ENCODE measurements around the gene GHR.

Gene GHR

GRCh38 chr5:42423285-42424165, at the start of gene GHR:
TSS of gene GHR (plus strand) at chr5:42423439. CDS start at chr5:42565875, 142,436 bp downstream.
- TF ChIP-seq CTCF (IDR thresholded peaks at IDR 0.05; ENCODE audit: borderline replicate concordance, insufficient read depth, low read depth, low read length), result peak; percentile 42; the same call in 1 of the 2 replicates
- H3K4me3 ChIP-seq (ENCODE audit: low read depth, low read length), result no peak within 1 kb of the TSS

GRCh38 chr5:42374679-42375273, 48.5 kb upstream of the GHR start:
- no peak for TF ChIP-seq CTCF (IDR thresholded peaks at IDR 0.05; ENCODE audit: borderline replicate concordance, insufficient read depth, low read depth, low read length)
- H3K4me3 ChIP-seq (ENCODE audit: low read depth, low read length), result no peak overlapping the region

GRCh38 chr5:42377496-42377895, 45.7 kb upstream of the GHR start:
- TF ChIP-seq CTCF (IDR thresholded peaks at IDR 0.05; ENCODE audit: borderline replicate concordance, insufficient read depth, low read depth, low read length), result no peak
- H3K4me3 ChIP-seq (ENCODE audit: low read depth, low read length), result no peak overlapping the region

GRCh38 chr5:42381973-42382372, 41.3 kb upstream of the GHR start:
- no peak overlapping the region for H3K4me3 ChIP-seq (ENCODE audit: low read depth, low read length)
- TF ChIP-seq CTCF (IDR thresholded peaks at IDR 0.05; ENCODE audit: borderline replicate concordance, insufficient read depth, low read depth, low read length), result no peak

GRCh38 chr5:42387563-42387962, 35.7 kb upstream of the GHR start:
- TF ChIP-seq CTCF (IDR thresholded peaks at IDR 0.05; ENCODE audit: borderline replicate concordance, insufficient read depth, low read depth, low read length), result no peak
- no peak overlapping the region for H3K4me3 ChIP-seq (ENCODE audit: low read depth, low read length)

GRCh38 chr5:42390115-42390514, 33.1 kb upstream of the GHR start:
- no peak overlapping the region for H3K4me3 ChIP-seq (ENCODE audit: low read depth, low read length)
- TF ChIP-seq CTCF (IDR thresholded peaks at IDR 0.05; ENCODE audit: borderline replicate concordance, insufficient read depth, low read depth, low read length), result no peak

- no peak for TF ChIP-seq CTCF (IDR thresholded peaks at IDR 0.05; ENCODE audit: borderline replicate concordance, insufficient read depth, low read depth, low read length)
Measured at GRCh38 chr5:42392917-42393316, 30.3 kb upstream of the GHR start.

More at GRCh38 chr5:42392917-42393316, 30.3 kb upstream of the GHR start:
- no peak overlapping the region for H3K4me3 ChIP-seq (ENCODE audit: low read depth, low read length)

Measured in GM12875 (cell line).